PC-3 (cell line): ENCODE measurements around the gene PLS3. TPM values are rescaled to one million over a fixed set of nuclear protein-coding genes. Genes with fewer than 3 reads are reported as not detected.

ENCODE experiments used
- ATAC-seq: fragments of 200-7000 bp; cut with Tn5 transposase; 2 replicates; pipeline ENCODE4 v1.9.1; 2020; ENCODE audit warnings: mild to moderate bottlenecking, moderate library complexity
- BruUV-seq: library from RNA; stranded (reverse); fragments of 400-500 nt; replicated peaks from 2 replicates; lab custom pipeline; 2021; lab: Mats Ljungman, UMichigan
- CTCF ChIA-PET: fragments of 300-600 bp; sonication (Branson Sonifier 250); formaldehyde crosslinking; loops from one replicate; lab custom pipeline; 2022; ENCODE audit warnings: antibody characterized with exemption; lab: Charles Lee
- POLR2A ChIA-PET: fragments of 300-600 bp; sonication (Branson Sonifier 250); formaldehyde crosslinking; loops from one replicate; lab custom pipeline; 2022; ENCODE audit warnings: antibody characterized with exemption; ENCODE audit not compliant: unreplicated experiment; lab: Charles Lee
- DNase-seq: peaks from one replicate; pipeline ENCODE4 v3.0.0-alpha.2; 2015
- H2AFZ ChIP-seq: fragments of 300-600 bp; sonication (generic); 2 replicates; pipeline ENCODE4 v1.6.0; 2016; ENCODE audit warnings: antibody characterized with exemption, low read length
- H3F3A ChIP-seq: fragments of 300-600 bp; sonication (generic); one replicate; pipeline ENCODE4 v1.6.0; 2017; ENCODE audit warnings: antibody characterized with exemption, low read length, control low read depth, mild to moderate bottlenecking; ENCODE audit not compliant: unreplicated experiment
- H3K27ac ChIP-seq: fragments of 300-600 bp; sonication (generic); 2 replicates; pipeline ENCODE4 v1.5.1; 2016; ENCODE audit warnings: mild to moderate bottlenecking, low read length
- H3K27me3 ChIP-seq: fragments of 300-600 bp; sonication (generic); 2 replicates; pipeline ENCODE4 v1.6.1; 2016; ENCODE audit warnings: low read length, mixed read lengths
- H3K36me3 ChIP-seq: fragments of 300-600 bp; sonication (generic); 2 replicates; pipeline ENCODE4 v1.6.1; 2016; ENCODE audit warnings: low read depth, mixed run types, low read length, mixed read lengths
- H3K4me1 ChIP-seq: fragments of 300-600 bp; sonication (generic); 2 replicates; pipeline ENCODE4 v1.5.1; 2016; ENCODE audit warnings: low read length; ENCODE audit not compliant: insufficient read depth
- H3K4me2 ChIP-seq: fragments of 300-600 bp; sonication (generic); 2 replicates; pipeline ENCODE4 v1.6.0; 2016; ENCODE audit warnings: low read length
- H3K4me3 ChIP-seq: fragments of 300-600 bp; sonication (generic); 2 replicates; pipeline ENCODE4 v1.5.1; 2016; ENCODE audit warnings: mild to moderate bottlenecking, low read length, mixed read lengths
- H3K79me2 ChIP-seq: fragments of 300-600 bp; sonication (generic); 2 replicates; pipeline ENCODE4 v1.6.1; 2017; ENCODE audit warnings: low read length, mixed read lengths
- H3K9ac ChIP-seq: fragments of 300-600 bp; sonication (generic); 2 replicates; pipeline ENCODE4 v1.6.0; 2016; ENCODE audit warnings: mild to moderate bottlenecking, low read length
- H3K9me2 ChIP-seq: fragments of 300-600 bp; sonication (generic); replicated peaks from 2 replicates; pipeline ENCODE4 v1.6.1; 2016; ENCODE audit warnings: mixed run types, low read length, mixed read lengths
- H3K9me3 ChIP-seq: fragments of 300-600 bp; sonication (generic); 2 replicates; pipeline ENCODE4 v1.6.1; 2016; ENCODE audit warnings: low read length, mixed read lengths
- H4K20me1 ChIP-seq: fragments of 300-600 bp; sonication (generic); 2 replicates; pipeline ENCODE4 v1.6.1; 2016; ENCODE audit warnings: low read length, mixed read lengths
- EZH2 ChIP-seq: fragments of 300-600 bp; sonication (generic); IDR thresholded peaks from one replicate; pipeline ENCODE4 v1.6.1; 2017; ENCODE audit warnings: antibody characterized with exemption, mild to moderate bottlenecking, low read length; ENCODE audit not compliant: unreplicated experiment
- EZH2phosphoT487 ChIP-seq: fragments of 300-600 bp; sonication (generic); IDR thresholded peaks from 2 replicates; pipeline ENCODE4 v1.6.1; 2018; ENCODE audit warnings: mild to moderate bottlenecking, antibody characterized with exemption, low read length, borderline replicate concordance
- intact Hi-C: fragments of 100-400 bp; cut with micrococcal nuclease; formaldehyde crosslinking; loops from 2 replicates; pipeline ENCODE4 v1.9.0; 2023
- total RNA-seq: library from RNA; depleted of rRNA; stranded (reverse); fragments of >200 nt; gene quantifications from 2 replicates; pipeline ENCODE4 v1.2.3, GENCODE V29; 2014
- TF ChIP-seq, protein P1 (sequence below): fragments of 300-600 bp; sonication (generic); conservative IDR thresholded peaks from 2 replicates; pipeline ENCODE4 v1.5.1; 2017; ENCODE audit warnings: antibody characterized with exemption, low read depth, mild to moderate bottlenecking, low read length

Gene PLS3
- total RNA-seq, 1 experiment from 2014 or later, result 267 TPM

- CTCF ChIA-PET, result no interaction called here
Observed at GRCh38 chrX:115579327-115579726, 18.4 kb downstream of the PLS3 start.

GRCh38 chrX:115579786-115580294 lies 18.9 kb downstream of the PLS3 start:
- H3K9ac ChIP-seq, result peak overlapping the region; percentile 75
- H3K9me3 ChIP-seq, result no peaks in the 10 kb centered on the region
- BruUV-seq, result TSS peak; percentile 10
- H3K4me3 ChIP-seq, result no peak overlapping the region; the same call in 1 of the 2 replicates
- peak overlapping the region; percentile 66 for H3K4me2 ChIP-seq
- no peaks in the 10 kb centered on the region for H3K27me3 ChIP-seq
- intact Hi-C loops, result loop anchor here (5.0 kb wide), 1 partner anchor 37 kb away; no protein-coding TSS in a partner anchor
- DNase-seq, result no peak
- H3K36me3 ChIP-seq, result peaks cover 24% of the 10 kb centered on the region
- no peaks in the 10 kb centered on the region for H4K20me1 ChIP-seq
- TF ChIP-seq EZH2phosphoT487, result no peak
- no peaks in the 10 kb centered on the region for H3K9me2 ChIP-seq
- H3K27ac ChIP-seq, result peak overlapping the region; percentile 97
- ChIA-PET POLR2A (interaction anchor here (0.6 kb wide), 1 partner anchor 19 kb away, joined by 4 read pairs; the partner anchor contains the start of gene PLS3), CTCF (no interaction called here)
- no peak overlapping the region for H2AFZ ChIP-seq
- no peak for ATAC-seq
- peaks cover 70% of the 10 kb centered on the region for H3K4me1 ChIP-seq
- peaks cover 97% of the 10 kb centered on the region for H3K79me2 ChIP-seq
- H3F3A ChIP-seq, result no peaks in the 10 kb centered on the region

More at GRCh38 chrX:115579327-115579726, 18.4 kb downstream of the PLS3 start:
- no peaks in the 10 kb centered on the region for H3K9me2 ChIP-seq
- intact Hi-C loops, result no loop called here
- H3F3A ChIP-seq, result no peaks in the 10 kb centered on the region
- peaks cover 65% of the 10 kb centered on the region for H3K4me1 ChIP-seq
- DNase-seq (peak; percentile 79), ATAC-seq (peak; percentile 66)
- H3K4me3 ChIP-seq, result no peak overlapping the region; the same call in 1 of the 2 replicates
- H3K9me3 ChIP-seq, result no peaks in the 10 kb centered on the region
- H3K9ac ChIP-seq, result peak overlapping the region; percentile 75
- BruUV-seq, result no TSS peak
- H3K36me3 ChIP-seq, result peaks cover 27% of the 10 kb centered on the region
- no peak overlapping the region for H2AFZ ChIP-seq
- H3K4me2 ChIP-seq, result peak overlapping the region; percentile 66
- POLR2A ChIA-PET, result interaction anchor here (0.6 kb wide), 1 partner anchor 18 kb away, joined by 4 read pairs; the partner anchor contains the start of gene PLS3
- no peak for TF ChIP-seq EZH2phosphoT487
- TF ChIP-seq, protein P1, sequence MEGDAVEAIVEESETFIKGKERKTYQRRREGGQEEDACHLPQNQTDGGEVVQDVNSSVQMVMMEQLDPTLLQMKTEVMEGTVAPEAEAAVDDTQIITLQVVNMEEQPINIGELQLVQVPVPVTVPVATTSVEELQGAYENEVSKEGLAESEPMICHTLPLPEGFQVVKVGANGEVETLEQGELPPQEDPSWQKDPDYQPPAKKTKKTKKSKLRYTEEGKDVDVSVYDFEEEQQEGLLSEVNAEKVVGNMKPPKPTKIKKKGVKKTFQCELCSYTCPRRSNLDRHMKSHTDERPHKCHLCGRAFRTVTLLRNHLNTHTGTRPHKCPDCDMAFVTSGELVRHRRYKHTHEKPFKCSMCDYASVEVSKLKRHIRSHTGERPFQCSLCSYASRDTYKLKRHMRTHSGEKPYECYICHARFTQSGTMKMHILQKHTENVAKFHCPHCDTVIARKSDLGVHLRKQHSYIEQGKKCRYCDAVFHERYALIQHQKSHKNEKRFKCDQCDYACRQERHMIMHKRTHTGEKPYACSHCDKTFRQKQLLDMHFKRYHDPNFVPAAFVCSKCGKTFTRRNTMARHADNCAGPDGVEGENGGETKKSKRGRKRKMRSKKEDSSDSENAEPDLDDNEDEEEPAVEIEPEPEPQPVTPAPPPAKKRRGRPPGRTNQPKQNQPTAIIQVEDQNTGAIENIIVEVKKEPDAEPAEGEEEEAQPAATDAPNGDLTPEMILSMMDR, result no peak
- TF ChIP-seq EZH2, result no peak
- H4K20me1 ChIP-seq, result no peaks in the 10 kb centered on the region
- peaks cover 96% of the 10 kb centered on the region for H3K79me2 ChIP-seq
- no peaks in the 10 kb centered on the region for H3K27me3 ChIP-seq
- H3K27ac ChIP-seq, result peak overlapping the region; percentile 97

GRCh38 chrX:115581759-115582615 lies 21.0 kb downstream of the PLS3 start:
- Histone ChIP-seq H3K79me2 (peaks cover 97% of the 10 kb centered on the region), H3K27me3 (no peaks in the 10 kb centered on the region), H3K9me2 (no peaks in the 10 kb centered on the region), H3K9me3 (no peaks in the 10 kb centered on the region), H3K27ac (peak overlapping the region; percentile 97), H3F3A (no peaks in the 10 kb centered on the region), H3K4me3 (no peak overlapping the region), H3K9ac (peak overlapping the region; percentile 69), H3K36me3 (peaks cover 9% of the 10 kb centered on the region), H4K20me1 (no peaks in the 10 kb centered on the region), H3K4me1 (peaks cover 77% of the 10 kb centered on the region), H2AFZ (no peak overlapping the region), H3K4me2 (no peak overlapping the region)
- POLR2A ChIA-PET, result interaction anchor here (0.5 to 0.6 kb wide), 2 partner anchors 29 to 31 kb away, joined by 3 read pairs; no protein-coding TSS in a partner anchor
- DNase-seq, result no peak
- no peak for ATAC-seq
- TF ChIP-seq EZH2phosphoT487 (no peak), EZH2 (no peak)
- TF ChIP-seq, protein P1, result no peak
- intact Hi-C loops, result loop anchor here (5.0 kb wide), 1 partner anchor 35 kb away; no protein-coding TSS in a partner anchor
- BruUV-seq, result no TSS peak
- CTCF ChIA-PET, result no interaction called here
